Measurements from ENCODE around the gene GARRE1. TPM values are rescaled to one million over a fixed set of nuclear protein-coding genes. Genes with fewer than 3 reads are reported as not detected.
"Not testable (repeated sequence)": the region's sequence is repeated elsewhere in the genome, so short reads cannot be mapped to it uniquely, and the experiment has no call there.

GARRE1 gene
- total RNA-seq, 1 donor from 2014 or later: 14.8 TPM

GRCh38 chr19:34215006-34215665 is 39.2 kb upstream of the GARRE1 start:
- H3K36me3 ChIP-seq (ENCODE audit: control insufficient read depth, insufficient read depth, low read length): peaks cover 1% of the 10 kb centered on the region
- no peak for DNase-seq (ENCODE audit: low read depth)
- TF ChIP-seq CTCF (IDR thresholded peaks at IDR 0.05; ENCODE audit: insufficient read depth, low read length, poor library complexity, severe bottlenecking): no peak

GRCh38 chr19:34215666-34216038 is 38.7 kb upstream of the GARRE1 start:
- Histone ChIP-seq H3K36me3 (ENCODE audit: control insufficient read depth, insufficient read depth, low read length) (peaks cover 1% of the 10 kb centered on the region), H3K4me3 (ENCODE audit: low read depth, low read length) (no peak overlapping the region), H3K27me3 (ENCODE audit: control insufficient read depth, insufficient read depth, low read length) (no peaks in the 10 kb centered on the region)
- no peak for TF ChIP-seq CTCF (IDR thresholded peaks at IDR 0.05; ENCODE audit: insufficient read depth, low read length, poor library complexity, severe bottlenecking)
- no peak for DNase-seq (ENCODE audit: low read depth)

More at GRCh38 chr19:34215006-34215665, 39.2 kb upstream of the GARRE1 start:
- H3K27me3 ChIP-seq (ENCODE audit: control insufficient read depth, insufficient read depth, low read length): no peaks in the 10 kb centered on the region
- no peak overlapping the region for H3K4me3 ChIP-seq (ENCODE audit: low read depth, low read length)

GRCh38 chr19:34216745-34217219 is 37.6 kb upstream of the GARRE1 start:
- not testable (repeated sequence) for H3K4me3 ChIP-seq (ENCODE audit: low read depth, low read length); H3K36me3 ChIP-seq (ENCODE audit: control insufficient read depth, insufficient read depth, low read length); DNase-seq (ENCODE audit: low read depth); H3K27me3 ChIP-seq (ENCODE audit: control insufficient read depth, insufficient read depth, low read length)

- Histone ChIP-seq H3K4me3 (ENCODE audit: low read depth, low read length) (no peak overlapping the region), H3K36me3 (ENCODE audit: control insufficient read depth, insufficient read depth, low read length) (peaks cover 4% of the 10 kb centered on the region), H3K27me3 (ENCODE audit: control insufficient read depth, insufficient read depth, low read length) (no peaks in the 10 kb centered on the region)
- peak; percentile 81 for DNase-seq (ENCODE audit: low read depth)
- TF ChIP-seq CTCF (IDR thresholded peaks at IDR 0.05; ENCODE audit: insufficient read depth, low read length, poor library complexity, severe bottlenecking): no peak
Measured at GRCh38 chr19:34217952-34218817, 36.2 kb upstream of the GARRE1 start.

GRCh38 chr19:34218818-34219164 is 35.6 kb upstream of the GARRE1 start:
- H3K4me3 ChIP-seq (ENCODE audit: low read depth, low read length): no peak overlapping the region
- H3K36me3 ChIP-seq (ENCODE audit: control insufficient read depth, insufficient read depth, low read length): peaks cover 4% of the 10 kb centered on the region
- no peak for TF ChIP-seq CTCF (IDR thresholded peaks at IDR 0.05; ENCODE audit: insufficient read depth, low read length, poor library complexity, severe bottlenecking)
- H3K27me3 ChIP-seq (ENCODE audit: control insufficient read depth, insufficient read depth, low read length): no peaks in the 10 kb centered on the region
- DNase-seq (ENCODE audit: low read depth): no peak

- DNase-seq (ENCODE audit: low read depth): no peak
- peak; percentile 74 for TF ChIP-seq CTCF (IDR thresholded peaks at IDR 0.05; ENCODE audit: insufficient read depth, low read length, poor library complexity, severe bottlenecking)
- peaks cover 2% of the 10 kb centered on the region for H3K36me3 ChIP-seq (ENCODE audit: control insufficient read depth, insufficient read depth, low read length)
- H3K4me3 ChIP-seq (ENCODE audit: low read depth, low read length): no peak overlapping the region
- H3K27me3 ChIP-seq (ENCODE audit: control insufficient read depth, insufficient read depth, low read length): no peaks in the 10 kb centered on the region
Measured at GRCh38 chr19:34220472-34221063, 33.8 kb upstream of the GARRE1 start.
